ENCODE measurements around the gene KMT2E.
A peak's percentile ranks its signal among the peaks of the same experiment; 100 is the strongest.

KMT2E gene

DNA sequence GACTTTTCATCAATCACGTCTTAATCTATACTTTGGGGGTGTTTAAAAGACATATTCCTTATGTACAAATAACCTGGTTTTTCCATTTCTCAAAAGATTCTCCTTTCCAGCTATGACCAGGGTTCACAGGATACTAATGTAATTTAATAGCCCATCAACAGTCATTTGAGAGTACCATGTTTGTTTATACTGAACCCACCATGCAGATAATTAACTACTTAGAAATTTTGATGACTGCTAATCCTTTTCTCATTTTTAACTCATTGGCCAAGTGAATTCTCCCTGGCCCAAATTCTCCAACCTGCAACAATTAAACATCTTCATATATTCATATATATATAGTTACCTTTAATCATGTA is 28.8 kb upstream of the KMT2E start (continued):
- no peak for TF ChIP-seq ZBTB49 (tag by site-specific recombination; IDR thresholded peaks at IDR 0.05; ENCODE audit: low read depth)
- 0 out of 2 replicates have a peak, but pooled peaks have one; percentile 7 for TF ChIP-seq ZNF596 (tag by site-specific recombination; IDR thresholded peaks at IDR 0.05)
- no peak for TF ChIP-seq ZIC2 (tag by site-specific recombination; IDR thresholded peaks at IDR 0.05)
- no peak for TF ChIP-seq ZNF121 (tag by site-specific recombination; IDR thresholded peaks at IDR 0.05)
- no peak; the same call in 1 of the 2 replicates for TF ChIP-seq HIC1 (tag by site-specific recombination; IDR thresholded peaks at IDR 0.05)
- TF ChIP-seq, protein P1, sequence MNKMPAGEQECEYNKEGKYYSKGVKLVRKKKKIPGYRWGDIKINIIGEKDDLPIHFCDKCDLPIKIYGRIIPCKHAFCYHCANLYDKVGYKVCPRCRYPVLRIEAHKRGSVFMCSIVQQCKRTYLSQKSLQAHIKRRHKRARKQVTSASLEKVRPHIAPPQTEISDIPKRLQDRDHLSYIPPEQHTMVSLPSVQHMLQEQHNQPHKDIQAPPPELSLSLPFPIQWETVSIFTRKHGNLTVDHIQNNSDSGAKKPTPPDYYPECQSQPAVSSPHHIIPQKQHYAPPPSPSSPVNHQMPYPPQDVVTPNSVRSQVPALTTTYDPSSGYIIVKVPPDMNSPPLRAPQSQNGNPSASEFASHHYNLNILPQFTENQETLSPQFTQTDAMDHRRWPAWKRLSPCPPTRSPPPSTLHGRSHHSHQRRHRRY (tag by site-specific recombination; IDR thresholded peaks at IDR 0.05) = no peak
- TF ChIP-seq ZNF792 (tag by site-specific recombination; IDR thresholded peaks at IDR 0.05) = no peak
- TF ChIP-seq ZNF791 (tag by site-specific recombination; IDR thresholded peaks at IDR 0.05) = no peak
- TF ChIP-seq ZNF423 (tag by site-specific recombination; IDR thresholded peaks at IDR 0.05) = no peak
- no peak for TF ChIP-seq ZNF214 (tag by site-specific recombination; IDR thresholded peaks at IDR 0.05; ENCODE audit: borderline replicate concordance)
- no peak for TF ChIP-seq CTCF (tag by site-specific recombination; IDR thresholded peaks at IDR 0.05)
- TF ChIP-seq ZNF274 (IDR thresholded peaks at IDR 0.05; ENCODE audit: low read length) = no peak
- no peak for TF ChIP-seq ZNF274 (tag by site-specific recombination; IDR thresholded peaks at IDR 0.05; ENCODE audit: borderline replicate concordance)
- TF ChIP-seq HOXC10 (CRISPR knock-in tag; IDR thresholded peaks at IDR 0.05) = no peak
- TF ChIP-seq ZNF513 (tag by site-specific recombination; IDR thresholded peaks at IDR 0.05) = no peak
- no peak for TF ChIP-seq ZNF747 (tag by site-specific recombination; IDR thresholded peaks at IDR 0.05)
- TF ChIP-seq KLF16 (tag by site-specific recombination; IDR thresholded peaks at IDR 0.05) = no peak
- no peak for TF ChIP-seq GLIS2 (tag by site-specific recombination; IDR thresholded peaks at IDR 0.05)
- TF ChIP-seq PRDM6 (tag by site-specific recombination; IDR thresholded peaks at IDR 0.05) = peak; percentile 81
- TF ChIP-seq ZNF292 (tag by site-specific recombination; IDR thresholded peaks at IDR 0.05; ENCODE audit: borderline replicate concordance, low read depth) = no peak
- TF ChIP-seq ZNF211 (tag by site-specific recombination; IDR thresholded peaks at IDR 0.05; ENCODE audit: low read depth) = no peak
- TF ChIP-seq OVOL3 (tag by site-specific recombination; IDR thresholded peaks at IDR 0.05) = no peak
- TF ChIP-seq SALL2 (tag by site-specific recombination; IDR thresholded peaks at IDR 0.05; ENCODE audit: borderline replicate concordance) = no peak
- no peak for TF ChIP-seq ZBTB8A (tag by site-specific recombination; IDR thresholded peaks at IDR 0.05)
- TF ChIP-seq ZNF398 (tag by site-specific recombination; IDR thresholded peaks at IDR 0.05) = no peak
- TF ChIP-seq ZNF114 (tag by site-specific recombination; IDR thresholded peaks at IDR 0.05) = no peak

Data from HEK293 (cell line).